Astrocyte (in vitro differentiated cells and primary cell): ENCODE data around the gene AUNIP.

ENCODE experiments used
- CTCF ChIP-seq: IDR thresholded peaks from 2 replicates; pipeline ENCODE4 v1.5.1; 2011; ENCODE audit warnings: low read depth, mild to moderate bottlenecking, inconsistent platforms, low read length, moderate library complexity; ENCODE audit not compliant: insufficient read depth
- EZH2 ChIP-seq: IDR thresholded peaks from 2 replicates; pipeline ENCODE4 v1.6.1; 2012; ENCODE audit warnings: mild to moderate bottlenecking, low read length, inconsistent platforms; ENCODE audit not compliant: insufficient read depth

GRCh38 chr1:25876693-25877077 is 17.4 kb upstream of the AUNIP start:
- TF ChIP-seq CTCF (no peak), EZH2 (no peak)
